ENCODE data around the gene SETBP1.
A peak's percentile ranks its signal among the peaks of the same experiment; 100 is the strongest.

The SETBP1 gene

GRCh38 chr18:44733069-44733753 is 52.5 kb downstream of the SETBP1 start:
- DNase-seq: no peak

DNA sequence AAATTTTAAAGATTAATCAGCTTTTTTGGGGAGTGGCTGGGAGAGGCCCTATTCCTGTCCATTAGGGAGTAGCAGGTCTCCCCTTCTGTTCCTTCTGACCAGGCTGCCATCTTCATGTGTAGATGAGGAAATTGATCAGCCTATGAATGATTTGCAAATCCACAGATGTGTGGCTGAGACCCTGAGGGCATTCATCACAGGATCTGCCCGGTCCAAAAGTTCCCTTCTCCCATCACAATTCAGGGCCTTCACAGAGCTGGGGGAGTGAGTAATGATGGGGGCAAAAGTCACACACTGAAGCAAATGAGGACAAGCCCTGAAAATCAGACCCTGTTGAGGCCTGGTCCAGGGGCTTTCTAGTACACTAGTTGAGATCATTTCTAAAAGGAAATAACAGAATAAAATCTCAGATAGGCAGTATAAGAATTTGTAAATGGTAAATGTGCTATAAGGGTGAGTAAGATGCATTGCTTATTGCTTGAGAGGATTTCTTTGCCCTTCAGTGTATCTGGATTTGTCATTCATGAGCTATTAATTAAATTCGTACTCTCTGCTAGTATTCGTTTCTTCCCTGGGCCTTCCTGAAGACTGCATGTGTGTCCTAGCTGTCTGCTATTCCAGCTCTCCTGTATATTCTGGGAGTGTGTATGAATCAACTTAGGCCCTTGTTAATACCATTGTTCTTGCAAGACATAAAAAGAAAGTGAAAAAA is 53.2 kb downstream of the SETBP1 start:
- DNase-seq: no peak

- no peak for DNase-seq
Observed at GRCh38 chr18:44735096-44735495, 54.4 kb downstream of the SETBP1 start.

GRCh38 chr18:44736664-44737380 is 56.1 kb downstream of the SETBP1 start:
- DNase-seq: no peak

GRCh38 chr18:44737623-44738022 is 56.9 kb downstream of the SETBP1 start:
- DNase-seq: no peak

DNA sequence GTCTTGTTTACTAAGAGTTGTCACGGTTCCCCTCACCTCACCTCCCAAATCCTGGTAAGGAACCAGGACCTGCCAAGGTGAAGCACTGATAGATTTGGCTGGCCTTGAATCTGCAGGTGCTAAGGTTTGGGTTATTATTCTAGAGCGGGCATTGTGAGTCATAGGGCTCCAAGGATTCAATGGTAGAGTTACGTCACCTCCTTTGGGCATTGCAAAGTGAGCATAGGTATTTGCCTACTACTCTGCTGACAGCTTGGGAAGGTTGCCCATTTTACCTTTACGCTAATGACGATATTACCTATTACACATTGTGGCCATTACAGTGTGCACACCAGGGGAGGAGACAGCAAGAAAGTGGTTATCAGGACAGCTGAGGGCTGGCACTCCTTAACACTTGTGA is 59.3 kb downstream of the SETBP1 start:
- DNase-seq: no peak

DNA sequence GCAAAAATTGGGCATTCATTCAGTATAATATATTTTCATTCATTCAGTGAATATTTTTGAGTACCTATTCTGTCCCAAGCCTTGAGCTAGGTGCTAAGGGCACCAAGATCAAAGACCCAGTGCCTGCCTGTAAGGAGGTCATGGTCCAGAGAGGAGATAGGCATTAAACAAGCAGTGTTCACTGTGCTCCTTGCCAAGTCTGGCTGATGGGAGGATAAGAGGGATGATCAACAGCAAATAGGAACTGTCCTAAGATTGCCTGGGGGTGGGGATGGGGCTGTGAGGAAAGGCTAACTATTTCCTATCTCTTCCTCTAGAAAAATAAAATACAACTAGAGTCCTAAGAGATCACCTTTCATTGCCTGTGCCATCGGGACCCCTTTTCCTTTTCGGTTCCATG is 60.4 kb downstream of the SETBP1 start:
- no peak for DNase-seq

DNA sequence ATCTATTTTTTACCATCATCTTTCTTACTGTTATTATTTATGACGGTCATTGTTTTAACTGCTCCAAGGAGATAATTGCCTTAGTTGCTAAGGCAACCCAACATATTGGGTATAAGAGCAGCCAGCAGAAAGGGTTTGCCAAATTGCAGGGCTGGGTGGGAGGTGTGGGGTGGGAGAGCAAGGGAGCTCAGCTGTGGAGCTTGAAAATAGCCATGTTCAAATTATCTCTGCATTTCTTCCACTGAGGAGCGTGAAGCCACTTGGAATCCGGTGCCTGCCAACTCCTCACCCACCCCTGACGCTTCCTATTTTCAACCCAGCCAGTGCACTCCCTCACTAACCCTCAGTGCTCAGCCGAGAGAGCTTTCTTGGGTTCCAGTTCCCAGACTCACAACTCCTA is 60.8 kb downstream of the SETBP1 start:
- no peak for DNase-seq

- DNase-seq: no peak
Observed at GRCh38 chr18:44742126-44742525, 61.4 kb downstream of the SETBP1 start.

GRCh38 chr18:44742718-44743311 is 62.1 kb downstream of the SETBP1 start:
- no peak for DNase-seq

DNA sequence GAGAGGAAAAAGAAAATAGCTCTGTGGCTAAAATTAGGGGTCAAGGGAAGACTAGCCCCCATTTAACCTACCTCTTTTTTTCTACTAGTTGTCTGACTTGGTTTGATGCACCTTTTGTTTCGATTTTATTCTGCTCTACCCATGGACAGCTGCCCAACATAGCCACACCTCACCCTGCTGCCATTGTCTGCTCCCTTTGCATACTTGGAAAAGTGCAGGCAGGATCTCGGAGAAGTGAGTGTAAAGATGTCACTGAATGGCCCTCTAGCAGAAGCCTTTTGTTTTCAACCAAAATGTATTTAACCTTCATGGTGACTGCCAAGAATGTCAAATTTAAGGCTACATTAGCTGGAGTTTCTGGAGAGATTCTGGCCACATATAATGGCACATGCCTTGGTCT is 62.9 kb downstream of the SETBP1 start:
- DNase-seq: no peak

DNA sequence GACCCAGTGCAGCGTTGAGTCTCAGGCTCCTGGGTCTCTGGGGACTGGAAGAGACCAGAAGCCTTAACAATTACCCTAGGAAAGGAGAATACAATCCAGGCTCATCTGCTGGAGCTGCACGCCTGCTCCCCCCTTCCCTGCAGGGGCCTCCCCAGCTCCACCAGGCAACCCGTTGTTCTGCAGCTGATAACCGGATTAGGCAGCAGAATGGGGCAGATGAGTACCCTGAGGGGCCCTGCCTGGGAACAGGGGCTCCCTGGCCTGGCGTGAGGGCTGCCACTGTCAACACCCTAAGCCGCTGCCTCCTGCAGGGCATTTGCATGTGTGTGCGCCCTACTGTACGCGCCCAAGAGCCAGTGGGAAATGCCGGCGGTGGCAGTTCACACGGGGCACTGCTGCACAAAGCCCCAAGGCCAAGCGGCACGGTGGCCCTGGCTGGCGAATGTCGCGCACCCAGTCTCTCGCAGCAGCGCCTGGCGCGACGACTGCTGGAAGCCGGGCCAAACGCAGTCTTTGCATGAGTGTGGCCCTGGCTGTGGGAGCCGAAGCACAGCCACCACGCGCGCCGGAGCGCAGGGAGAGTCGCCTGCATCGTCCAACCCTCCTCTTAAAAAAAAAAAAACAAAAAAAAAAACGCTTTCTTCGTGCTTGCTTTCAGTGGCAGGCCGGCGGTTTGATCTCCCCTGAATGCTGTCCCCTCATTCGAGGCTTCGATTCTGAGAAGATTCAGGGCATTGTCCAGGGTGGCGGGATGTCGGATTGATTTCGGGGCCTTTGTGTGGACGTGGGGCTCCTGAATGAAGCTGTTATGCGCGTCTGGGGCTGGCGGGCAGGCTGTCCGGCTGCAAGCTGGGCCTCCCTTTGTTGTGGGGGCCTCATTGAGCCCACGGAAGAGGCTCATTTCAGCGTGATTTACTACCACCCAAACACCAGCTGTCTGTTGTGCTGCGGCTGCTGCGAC is 63.8 kb downstream of the SETBP1 start:
- DNase-seq: no peak

DNA sequence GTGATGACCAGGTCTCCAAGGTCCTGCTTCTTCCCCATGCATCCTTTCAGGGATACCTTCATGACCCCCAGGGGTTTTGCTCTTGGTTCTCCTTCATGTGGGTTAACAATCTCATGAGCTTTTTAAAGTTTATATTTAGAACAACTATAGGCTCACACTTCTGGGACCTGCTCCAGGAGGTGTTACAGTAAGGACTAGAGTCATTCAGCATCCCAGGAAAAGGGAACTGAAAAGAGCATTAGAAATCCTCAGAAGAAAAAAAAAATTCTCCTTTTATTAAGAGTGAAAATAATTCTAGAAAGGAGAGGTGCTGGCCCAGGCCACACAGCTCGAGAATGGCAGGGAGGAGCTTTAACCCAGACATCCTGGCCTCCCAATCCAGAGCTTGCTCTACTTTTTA is 66.5 kb downstream of the SETBP1 start:
- no peak for DNase-seq

GRCh38 chr18:44748582-44748981 is 67.9 kb downstream of the SETBP1 start:
- no peak for DNase-seq

DNA sequence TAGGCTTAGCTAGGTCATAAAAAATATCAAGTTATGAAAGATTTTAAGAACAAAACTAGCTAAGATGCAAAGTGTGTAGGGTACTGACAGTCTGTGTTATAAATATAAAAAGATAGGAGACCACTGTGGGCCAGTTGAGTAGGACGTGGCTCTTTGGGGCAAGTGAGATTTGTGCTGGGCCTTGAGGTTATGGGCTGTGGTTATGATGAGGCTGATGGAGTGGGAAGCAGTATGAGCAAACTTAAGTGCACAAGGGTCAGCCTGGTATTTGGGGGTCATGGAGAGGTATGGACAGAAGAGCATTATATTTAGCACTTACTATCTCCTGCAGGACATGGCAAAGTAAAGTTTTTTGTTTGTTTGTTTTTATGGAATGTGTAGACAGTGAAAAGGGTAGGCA is 70.1 kb downstream of the SETBP1 start:
- DNase-seq: no peak

DNA sequence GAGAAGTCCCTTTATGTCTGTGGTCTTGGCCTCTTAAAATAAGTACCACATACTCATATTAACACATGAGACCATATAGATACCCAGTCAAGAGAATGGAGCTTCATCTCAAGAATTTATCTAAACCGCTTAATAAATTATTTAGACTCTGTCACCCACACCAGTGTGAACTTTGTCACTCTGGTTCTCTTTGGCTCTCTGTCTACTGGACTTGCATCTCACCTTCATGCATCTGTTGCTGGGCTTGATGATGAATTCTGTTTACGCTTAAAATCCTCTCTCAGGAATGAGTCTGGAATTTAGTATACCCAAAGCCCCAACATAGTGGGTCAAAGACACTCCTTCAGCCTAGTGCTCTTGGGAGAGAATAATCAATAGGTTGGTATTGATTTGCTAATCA is 73.9 kb downstream of the SETBP1 start:
- no peak for DNase-seq

- peak in 1 of 2 experiments; percentile 17 for DNase-seq
Observed at GRCh38 chr18:44758861-44759631, 78.4 kb downstream of the SETBP1 start.

DNA sequence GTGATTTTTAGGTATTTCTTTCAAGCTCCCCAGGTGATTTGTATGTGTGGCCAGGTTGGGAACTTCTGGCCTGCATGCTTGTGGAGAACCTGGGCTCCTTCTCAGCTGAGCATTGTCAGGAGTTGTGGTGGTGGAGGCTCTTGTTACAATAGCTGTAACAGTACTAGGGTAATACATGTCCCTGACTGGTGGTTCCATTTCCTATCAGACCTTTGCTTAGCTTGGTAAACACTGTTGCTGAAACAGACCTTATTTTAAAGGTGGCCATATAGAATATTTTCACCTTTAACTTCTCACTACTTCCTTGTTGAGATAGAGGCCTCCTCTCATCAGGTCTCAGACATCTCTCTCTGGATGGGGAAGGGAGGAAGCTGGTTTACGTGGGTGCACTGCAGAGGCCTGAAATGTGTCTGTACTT is 79.2 kb downstream of the SETBP1 start:
- DNase-seq: no peak

DNA sequence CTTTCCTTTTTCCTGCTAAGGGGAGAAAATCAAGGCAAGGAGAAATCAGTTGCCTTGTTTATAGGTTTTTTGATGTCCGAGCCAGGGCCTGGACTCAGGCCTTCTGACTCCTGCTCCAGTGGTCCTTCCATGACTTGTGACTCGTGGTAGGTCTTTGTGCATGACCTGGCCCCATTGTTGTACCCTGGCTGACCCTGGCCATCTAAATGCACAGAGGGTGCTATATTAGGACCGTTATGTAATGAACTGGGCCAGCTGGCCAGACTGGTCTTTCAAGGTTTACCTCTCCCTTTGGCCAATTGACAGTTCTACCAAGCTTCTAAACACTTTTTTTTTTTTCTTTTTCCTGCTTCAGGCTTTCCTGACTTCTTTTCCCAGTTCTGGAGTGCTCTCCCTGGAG is 81.1 kb downstream of the SETBP1 start:
- DNase-seq: no peak

- no peak for DNase-seq
Observed at GRCh38 chr18:44763327-44763726, 82.6 kb downstream of the SETBP1 start.

GRCh38 chr18:44764863-44765262 is 84.2 kb downstream of the SETBP1 start:
- no peak for DNase-seq

- no peak for DNase-seq
Observed at GRCh38 chr18:44765456-44765855, 84.8 kb downstream of the SETBP1 start.
